Esophagus squamous epithelium (tissue), 5 donors: ENCODE results near the gene ZFR2. TPM values are rescaled to one million over a fixed set of nuclear protein-coding genes. Genes with fewer than 3 reads are reported as not detected.
"Not testable (repeated sequence)": the region's sequence is repeated elsewhere in the genome, so short reads cannot be mapped to it uniquely, and the experiment has no call there.

Source experiments
- DNase-seq: peaks from one replicate; lab custom pipeline; 2025; lab: John Stamatoyannopoulos, UW
- H3K27ac ChIP-seq, 4 donors: fragments of 200-600 bp; sonication (generic); one replicate each; pipeline ENCODE4 v1.5.1; 2016 to 2019; ENCODE audit warnings: mild to moderate bottlenecking in 1 of 4
- H3K27me3 ChIP-seq, 4 donors: fragments of 200-600 bp; sonication (generic); 1 replicate in 3 of 4; 2 replicates in 1 of 4; pipeline versions ENCODE4 v1.5.1 to v1.6.0; 2017 to 2021; ENCODE audit warnings: antibody characterized with exemption in 1 of 4
- H3K36me3 ChIP-seq, 3 donors: fragments of 200-600 bp; sonication (generic); one replicate each; pipeline ENCODE4 v1.5.1; 2016 to 2019
- H3K4me1 ChIP-seq, 3 donors: fragments of 200-600 bp; sonication (generic); one replicate each; pipeline ENCODE4 v1.5.1; 2017 to 2019
- H3K4me3 ChIP-seq, 4 donors: fragments of 200-600 bp; sonication (generic); 1 replicate in 3 of 4; 2 replicates in 1 of 4; pipeline ENCODE4 v1.5.1; 2016 to 2019; ENCODE audit warnings: mild to moderate bottlenecking in 2 of 4, moderate library complexity in 1 of 4
- H3K9me3 ChIP-seq, 3 donors: fragments of 200-600 bp; sonication (generic); one replicate each; pipeline ENCODE4 v1.5.1; 2016 to 2019
- CTCF ChIP-seq, 6 experiments: fragments of 450-650 bp in 4 of 6; fragments of 200-600 bp in 2 of 6; sonication (generic) in 2 of 6; IDR thresholded peaks; one replicate each; pipeline ENCODE4 v1.5.1; 2016 to 2019; ENCODE audit warnings: antibody characterized with exemption in 6 of 6, mild to moderate bottlenecking in 4 of 6, moderate library complexity in 4 of 6
- POLR2A ChIP-seq, 4 donors: fragments of 450-650 bp; IDR thresholded peaks; one replicate each; pipeline ENCODE4 v1.6.1; 2017; ENCODE audit warnings: antibody characterized with exemption in 4 of 4, mild to moderate bottlenecking in 4 of 4, moderate library complexity in 3 of 4
- WGBS, 2 donors: methylation state at CpG; one replicate each; pipeline ENCODE4 v1.1.5; 2018; 5-methylcytosine and 5-hydroxymethylcytosine counted together
- intact Hi-C: fragments of 100-400 bp; cut with DNase I; formaldehyde crosslinking; loops from one replicate; pipeline ENCODE4 v1.15.0; 2022
- total RNA-seq, 4 donors: library from RNA; depleted of rRNA; stranded (reverse); fragments of >200 nt; gene quantifications; one replicate each; pipeline ENCODE4 v1.1.0, GENCODE V29; 2016
- donor health status: DM: yes; HTN: yes; CAD: no.

Gene ZFR2
- total RNA-seq, 4 donors from 2014 or later: not detected

- no peaks in the 10 kb centered on the region for H3K9me3 ChIP-seq
- WGBS, 2 donors: 86 to 88% methylated on average over 3 of the region's 3 CpGs
- peaks cover 0 to 7% (median 0%) of the 10 kb centered on the region in 3 donors for H3K4me1 ChIP-seq
- intact Hi-C loops: no loop called here
- TF ChIP-seq CTCF (IDR thresholded peaks at IDR 0.05) (no peak), POLR2A (IDR thresholded peaks at IDR 0.05) (no peak)
- H3K27ac ChIP-seq: no peak overlapping the region
- no peaks in the 10 kb centered on the region for H3K36me3 ChIP-seq
- H3K27me3 ChIP-seq: peaks cover 0 to 16% (median 0%) of the 10 kb centered on the region in 4 donors
- no peak for DNase-seq
- no peak overlapping the region for H3K4me3 ChIP-seq
Observed at GRCh38 chr19:3898426-3898825, 29.6 kb upstream of the ZFR2 start.

- Histone ChIP-seq H3K4me1 (peaks cover 0 to 7% (median 0%) of the 10 kb centered on the region in 3 donors), H3K4me3 (no peak overlapping the region), H3K36me3 (no peaks in the 10 kb centered on the region), H3K9me3 (no peaks in the 10 kb centered on the region), H3K27ac (no peak overlapping the region), H3K27me3 (peaks cover 0 to 15% (median 0%) of the 10 kb centered on the region in 4 donors)
- DNase-seq: no peak
- WGBS, 2 donors: 59 to 62% methylated on average over 4 of the region's 4 CpGs
- intact Hi-C loops: no loop called here
- no peak for TF ChIP-seq CTCF (IDR thresholded peaks at IDR 0.05)
- TF ChIP-seq POLR2A (IDR thresholded peaks at IDR 0.05): no peak
Observed at GRCh38 chr19:3897936-3898335, 29.1 kb upstream of the ZFR2 start.

- no peaks in the 10 kb centered on the region for H3K36me3 ChIP-seq
- DNase-seq: no peak
- 83 to 87% methylated on average over 5 of the region's 5 CpGs for WGBS, 2 donors
- no peak overlapping the region for H3K4me3 ChIP-seq
- peaks cover 0 to 7% (median 0%) of the 10 kb centered on the region in 3 donors for H3K4me1 ChIP-seq
- TF ChIP-seq CTCF (IDR thresholded peaks at IDR 0.05) (no peak), POLR2A (IDR thresholded peaks at IDR 0.05) (no peak)
- H3K27ac ChIP-seq: no peak overlapping the region
- peaks cover 0 to 4% (median 0%) of the 10 kb centered on the region in 4 donors for H3K27me3 ChIP-seq
- no peaks in the 10 kb centered on the region for H3K9me3 ChIP-seq
- intact Hi-C loops: no loop called here
Observed at GRCh38 chr19:3895788-3896187, 26.9 kb upstream of the ZFR2 start.

GRCh38 chr19:3894959-3895358 is 26.1 kb upstream of the ZFR2 start:
- H3K36me3 ChIP-seq, intact Hi-C loops, H3K9me3 ChIP-seq, DNase-seq, H3K27me3 ChIP-seq, H3K27ac ChIP-seq, H3K4me3 ChIP-seq, H3K4me1 ChIP-seq: not testable (repeated sequence)
- WGBS, 2 donors: 67 to 70% methylated on average over 5 of the region's 5 CpGs

- WGBS, 2 donors: 44 to 50% methylated on average over 5 to 8 of the region's 12 CpGs
- intact Hi-C loops: no loop called here
- Histone ChIP-seq H3K27me3 (peaks cover 0 to 4% (median 0%) of the 10 kb centered on the region in 4 donors), H3K27ac (no peak overlapping the region), H3K36me3 (no peaks in the 10 kb centered on the region), H3K4me3 (no peak overlapping the region), H3K9me3 (no peaks in the 10 kb centered on the region), H3K4me1 (no peaks in the 10 kb centered on the region)
- no peak for DNase-seq
- TF ChIP-seq POLR2A (IDR thresholded peaks at IDR 0.05) (no peak), CTCF (IDR thresholded peaks at IDR 0.05) (no peak)
Observed at GRCh38 chr19:3893509-3894179, 24.8 kb upstream of the ZFR2 start.
